ENCODE results near the gene GPRASP3.

- no peak for TF ChIP-seq JUND (IDR thresholded peaks at IDR 0.05)
- TF ChIP-seq, protein P1, sequence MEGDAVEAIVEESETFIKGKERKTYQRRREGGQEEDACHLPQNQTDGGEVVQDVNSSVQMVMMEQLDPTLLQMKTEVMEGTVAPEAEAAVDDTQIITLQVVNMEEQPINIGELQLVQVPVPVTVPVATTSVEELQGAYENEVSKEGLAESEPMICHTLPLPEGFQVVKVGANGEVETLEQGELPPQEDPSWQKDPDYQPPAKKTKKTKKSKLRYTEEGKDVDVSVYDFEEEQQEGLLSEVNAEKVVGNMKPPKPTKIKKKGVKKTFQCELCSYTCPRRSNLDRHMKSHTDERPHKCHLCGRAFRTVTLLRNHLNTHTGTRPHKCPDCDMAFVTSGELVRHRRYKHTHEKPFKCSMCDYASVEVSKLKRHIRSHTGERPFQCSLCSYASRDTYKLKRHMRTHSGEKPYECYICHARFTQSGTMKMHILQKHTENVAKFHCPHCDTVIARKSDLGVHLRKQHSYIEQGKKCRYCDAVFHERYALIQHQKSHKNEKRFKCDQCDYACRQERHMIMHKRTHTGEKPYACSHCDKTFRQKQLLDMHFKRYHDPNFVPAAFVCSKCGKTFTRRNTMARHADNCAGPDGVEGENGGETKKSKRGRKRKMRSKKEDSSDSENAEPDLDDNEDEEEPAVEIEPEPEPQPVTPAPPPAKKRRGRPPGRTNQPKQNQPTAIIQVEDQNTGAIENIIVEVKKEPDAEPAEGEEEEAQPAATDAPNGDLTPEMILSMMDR (IDR thresholded peaks at IDR 0.05 in 2 of 3, conservative IDR thresholded peaks at IDR 0.05 in 1 of 3; ENCODE audit: borderline replicate concordance in 1 of 3, insufficient read depth in 1 of 3, low read depth in 2 of 3, low read length in 2 of 3): no peak
- TF ChIP-seq ATF3 (IDR thresholded peaks at IDR 0.05): no peak
- TF ChIP-seq EZH2 (IDR thresholded peaks at IDR 0.05): no peak
- TF ChIP-seq POLR2A (IDR thresholded peaks at IDR 0.05; ENCODE audit: borderline replicate concordance, extremely low read depth, insufficient read depth, insufficient read length): no peak
- no peak for TF ChIP-seq ZBTB33 (IDR thresholded peaks at IDR 0.05; ENCODE audit: extremely low read depth, insufficient replicate concordance, low read length)
- no peak for TF ChIP-seq SP1 (IDR thresholded peaks at IDR 0.05; ENCODE audit: low read depth)
- no peak for TF ChIP-seq ZNF274 (IDR thresholded peaks at IDR 0.05; ENCODE audit: low read depth, low read length)
- no peak for TF ChIP-seq POLR2AphosphoS5 (IDR thresholded peaks at IDR 0.05; ENCODE audit: low read depth, low read length)
- no peak for TF ChIP-seq RAD21 (IDR thresholded peaks at IDR 0.05; ENCODE audit: low read depth)
- no peak for TF ChIP-seq FOSL1 (IDR thresholded peaks at IDR 0.05; ENCODE audit: low read depth)
These were observed 46.7 kb downstream of the GPRASP3 start for GRCh38 chrX:102767287-102767686.
